Activated CD4-positive, alpha-beta T cell treated with anti-CD3 and anti-CD28 coated beads, Interleukin-2, amount 10 ng/mL, durations not matched to agents 24 days and 14 days (primary cell): ENCODE results near the gene CCDC201. TPM values are rescaled to one million over a fixed set of nuclear protein-coding genes. Genes with fewer than 3 reads are reported as not detected.
"Not testable (repeated sequence)": the region's sequence is repeated elsewhere in the genome, so short reads cannot be mapped to it uniquely, and the experiment has no call there.

Source experiments
- DNase-seq: peaks from one replicate; pipeline ENCODE4 v3.0.0; 2022
- H3K27ac Mint-ChIP-seq: one replicate; pipeline ENCODE4 v1.8.0; 2022; ENCODE audit warnings: mild to moderate bottlenecking, mixed read lengths
- H3K27me3 Mint-ChIP-seq: one replicate; pipeline ENCODE4 v1.8.0; 2022; ENCODE audit warnings: mixed read lengths
- H3K36me3 Mint-ChIP-seq: one replicate; pipeline ENCODE4 v1.8.0; 2022; ENCODE audit warnings: low read depth, mild to moderate bottlenecking, mixed read lengths
- H3K4me1 Mint-ChIP-seq: one replicate; pipeline ENCODE4 v1.8.0; 2021; ENCODE audit warnings: mixed read lengths
- H3K4me3 Mint-ChIP-seq: one replicate; pipeline ENCODE4 v1.8.0; 2022; ENCODE audit warnings: mild to moderate bottlenecking, moderate library complexity, mixed read lengths
- H3K9me3 Mint-ChIP-seq: one replicate; pipeline ENCODE4 v1.8.0; 2021; ENCODE audit warnings: mixed read lengths
- intact Hi-C: fragments of 100-400 bp; cut with micrococcal nuclease; formaldehyde crosslinking; loops from one replicate; pipeline ENCODE4 v1.15.1; 2023
- total RNA-seq: library from RNA; stranded (reverse); gene quantifications from 2 replicates; pipeline ENCODE4 v1.2.3, GENCODE V29; 2022

CCDC201 gene
- total RNA-seq, 1 donor from 2014 or later: not detected

GRCh38 chr7:45876519-45876918 is 3.6 kb upstream of the CCDC201 start:
- no peaks in the 10 kb centered on the region for H3K27me3 Mint-ChIP-seq
- no peaks in the 10 kb centered on the region for H3K9me3 Mint-ChIP-seq
- H3K36me3 Mint-ChIP-seq: no peaks in the 10 kb centered on the region
- no peak for DNase-seq
- H3K4me1 Mint-ChIP-seq: no peaks in the 10 kb centered on the region
- H3K27ac Mint-ChIP-seq: no peak overlapping the region
- no peak overlapping the region for H3K4me3 Mint-ChIP-seq
- intact Hi-C loops: no loop called here

- Mint-ChIP-seq H3K4me3 (no peak overlapping the region), H3K27ac (no peak overlapping the region), H3K36me3 (no peaks in the 10 kb centered on the region), H3K9me3 (no peaks in the 10 kb centered on the region), H3K27me3 (no peaks in the 10 kb centered on the region), H3K4me1 (no peaks in the 10 kb centered on the region)
- DNase-seq: no peak
- intact Hi-C loops: no loop called here
Measured at GRCh38 chr7:45874408-45875131, 1.7 kb upstream of the CCDC201 start.

GRCh38 chr7:45873355-45873754 is 473 bp upstream of the CCDC201 start:
- H3K9me3 Mint-ChIP-seq: no peaks in the 10 kb centered on the region
- H3K36me3 Mint-ChIP-seq: no peaks in the 10 kb centered on the region
- no peaks in the 10 kb centered on the region for H3K27me3 Mint-ChIP-seq
- intact Hi-C loops: no loop called here
- no peak overlapping the region for H3K4me3 Mint-ChIP-seq
- no peak overlapping the region for H3K27ac Mint-ChIP-seq
- no peak for DNase-seq
- H3K4me1 Mint-ChIP-seq: no peaks in the 10 kb centered on the region

- H3K27ac Mint-ChIP-seq: no peak overlapping the region
- no peaks in the 10 kb centered on the region for H3K4me1 Mint-ChIP-seq
- no peaks in the 10 kb centered on the region for H3K36me3 Mint-ChIP-seq
- intact Hi-C loops: no loop called here
- no peaks in the 10 kb centered on the region for H3K9me3 Mint-ChIP-seq
- no peak overlapping the region for H3K4me3 Mint-ChIP-seq
- no peak for DNase-seq
- no peaks in the 10 kb centered on the region for H3K27me3 Mint-ChIP-seq
Measured at GRCh38 chr7:45872116-45873034, 507 bp downstream of the CCDC201 start.

GRCh38 chr7:45869426-45869825 is 3.5 kb downstream of the CCDC201 start:
- no peak for DNase-seq
- no peaks in the 10 kb centered on the region for H3K4me1 Mint-ChIP-seq

GRCh38 chr7:45867471-45867870 is 5.4 kb downstream of the CCDC201 start:
- intact Hi-C loops: no loop called here
- Mint-ChIP-seq H3K9me3 (no peaks in the 10 kb centered on the region), H3K4me3 (no peak overlapping the region), H3K4me1 (no peaks in the 10 kb centered on the region), H3K27ac (no peak overlapping the region), H3K36me3 (no peaks in the 10 kb centered on the region), H3K27me3 (no peaks in the 10 kb centered on the region)
- no peak for DNase-seq

More at GRCh38 chr7:45869426-45869825, 3.5 kb downstream of the CCDC201 start:
- intact Hi-C loops: no loop called here
- Mint-ChIP-seq H3K4me3 (no peak overlapping the region), H3K27ac (no peak overlapping the region), H3K27me3 (no peaks in the 10 kb centered on the region), H3K36me3 (no peaks in the 10 kb centered on the region), H3K9me3 (no peaks in the 10 kb centered on the region)

GRCh38 chr7:45865594-45866410 is 7.1 kb downstream of the CCDC201 start:
- Mint-ChIP-seq H3K36me3 (no peaks in the 10 kb centered on the region), H3K9me3 (no peaks in the 10 kb centered on the region), H3K27me3 (peaks cover 2% of the 10 kb centered on the region), H3K27ac (no peak overlapping the region), H3K4me3 (no peak overlapping the region), H3K4me1 (no peaks in the 10 kb centered on the region)
- intact Hi-C loops: no loop called here
- DNase-seq: no peak

GRCh38 chr7:45863715-45864114 is 9.2 kb downstream of the CCDC201 start:
- Mint-ChIP-seq H3K27me3 (peaks cover 5% of the 10 kb centered on the region), H3K4me1 (no peaks in the 10 kb centered on the region)
- intact Hi-C loops: no loop called here

GRCh38 chr7:45856888-45857287 is 16.0 kb downstream of the CCDC201 start:
- H3K27ac Mint-ChIP-seq, H3K9me3 Mint-ChIP-seq, intact Hi-C loops, H3K4me3 Mint-ChIP-seq, DNase-seq, H3K36me3 Mint-ChIP-seq, H3K4me1 Mint-ChIP-seq: not testable (repeated sequence)
- peaks cover 11% of the 10 kb centered on the region for H3K27me3 Mint-ChIP-seq

More at GRCh38 chr7:45863715-45864114, 9.2 kb downstream of the CCDC201 start:
- H3K36me3 Mint-ChIP-seq: no peaks in the 10 kb centered on the region
- DNase-seq: no peak
- no peak overlapping the region for H3K4me3 Mint-ChIP-seq
- no peaks in the 10 kb centered on the region for H3K9me3 Mint-ChIP-seq
- no peak overlapping the region for H3K27ac Mint-ChIP-seq

- H3K27ac Mint-ChIP-seq, H3K27me3 Mint-ChIP-seq, H3K4me1 Mint-ChIP-seq, H3K4me3 Mint-ChIP-seq, H3K36me3 Mint-ChIP-seq, intact Hi-C loops, DNase-seq, H3K9me3 Mint-ChIP-seq: not testable (repeated sequence)
Measured at GRCh38 chr7:45855680-45856079, 17.2 kb downstream of the CCDC201 start.

- H3K27ac Mint-ChIP-seq, H3K4me3 Mint-ChIP-seq, H3K27me3 Mint-ChIP-seq, H3K36me3 Mint-ChIP-seq, DNase-seq, H3K9me3 Mint-ChIP-seq, H3K4me1 Mint-ChIP-seq: not testable (repeated sequence)
- intact Hi-C loops: loop anchor here (5.0 kb wide), 1 partner anchor 596 kb away; no protein-coding TSS in a partner anchor
Measured at GRCh38 chr7:45853491-45853890, 19.4 kb downstream of the CCDC201 start.

- not testable (repeated sequence) for H3K27me3 Mint-ChIP-seq, H3K4me1 Mint-ChIP-seq, DNase-seq, H3K9me3 Mint-ChIP-seq, H3K27ac Mint-ChIP-seq, H3K36me3 Mint-ChIP-seq, H3K4me3 Mint-ChIP-seq
- intact Hi-C loops: loop anchor here (5.0 kb wide), 1 partner anchor 596 kb away; no protein-coding TSS in a partner anchor
Measured at GRCh38 chr7:45852984-45853383, 19.9 kb downstream of the CCDC201 start.

- intact Hi-C loops: not testable (repeated sequence)
Measured at GRCh38 chr7:45848734-45849133, 24.1 kb downstream of the CCDC201 start.

More at GRCh38 chr7:45848734-45849133, 24.1 kb downstream of the CCDC201 start:
- not testable (repeated sequence) for H3K27ac Mint-ChIP-seq, H3K36me3 Mint-ChIP-seq, H3K27me3 Mint-ChIP-seq, DNase-seq, H3K4me3 Mint-ChIP-seq, H3K4me1 Mint-ChIP-seq, H3K9me3 Mint-ChIP-seq
